ENCODE measurements around the gene FAT2.

DNA sequence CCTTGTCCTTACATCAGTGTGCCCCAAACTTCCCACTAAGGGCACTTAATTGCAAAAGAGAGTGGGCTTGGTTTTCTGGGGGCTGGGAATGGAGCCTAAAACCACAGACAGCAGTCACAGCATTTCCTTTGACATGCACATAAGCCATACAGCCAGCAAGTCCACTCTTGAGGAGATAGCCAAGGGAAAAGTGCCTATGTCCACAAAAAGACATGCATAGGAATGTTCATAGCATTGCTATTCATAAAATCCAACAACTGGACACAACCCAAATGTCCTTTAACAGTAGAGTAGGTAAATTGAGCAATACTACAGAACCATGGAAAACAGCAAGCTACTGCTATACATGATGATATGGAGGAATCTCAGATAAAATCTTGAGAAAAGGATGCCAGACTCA lies 11.7 kb upstream of the FAT2 start:
- TF ChIP-seq POLR2A (IDR thresholded peaks at IDR 0.05): no peak
- TF ChIP-seq, protein P1, sequence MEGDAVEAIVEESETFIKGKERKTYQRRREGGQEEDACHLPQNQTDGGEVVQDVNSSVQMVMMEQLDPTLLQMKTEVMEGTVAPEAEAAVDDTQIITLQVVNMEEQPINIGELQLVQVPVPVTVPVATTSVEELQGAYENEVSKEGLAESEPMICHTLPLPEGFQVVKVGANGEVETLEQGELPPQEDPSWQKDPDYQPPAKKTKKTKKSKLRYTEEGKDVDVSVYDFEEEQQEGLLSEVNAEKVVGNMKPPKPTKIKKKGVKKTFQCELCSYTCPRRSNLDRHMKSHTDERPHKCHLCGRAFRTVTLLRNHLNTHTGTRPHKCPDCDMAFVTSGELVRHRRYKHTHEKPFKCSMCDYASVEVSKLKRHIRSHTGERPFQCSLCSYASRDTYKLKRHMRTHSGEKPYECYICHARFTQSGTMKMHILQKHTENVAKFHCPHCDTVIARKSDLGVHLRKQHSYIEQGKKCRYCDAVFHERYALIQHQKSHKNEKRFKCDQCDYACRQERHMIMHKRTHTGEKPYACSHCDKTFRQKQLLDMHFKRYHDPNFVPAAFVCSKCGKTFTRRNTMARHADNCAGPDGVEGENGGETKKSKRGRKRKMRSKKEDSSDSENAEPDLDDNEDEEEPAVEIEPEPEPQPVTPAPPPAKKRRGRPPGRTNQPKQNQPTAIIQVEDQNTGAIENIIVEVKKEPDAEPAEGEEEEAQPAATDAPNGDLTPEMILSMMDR (IDR thresholded peaks at IDR 0.05): no peak

Data from uterus (tissue), 2 donors.